HUES6 (cell line): ENCODE data around the gene CSTA.

Experiments
- H3K27ac ChIP-seq: 2 replicates; pipeline ENCODE4 v1.7.0; 2013; ENCODE audit warnings: low read depth, mild to moderate bottlenecking, low read length, inconsistent platforms
- H3K27me3 ChIP-seq: 2 replicates; pipeline ENCODE4 v1.6.1; 2013; ENCODE audit warnings: low read length; ENCODE audit not compliant: control insufficient read depth, insufficient read depth
- H3K36me3 ChIP-seq: 2 replicates; pipeline ENCODE4 v1.6.1; 2013; ENCODE audit warnings: low read length; ENCODE audit not compliant: control insufficient read depth, insufficient read depth
- H3K4me1 ChIP-seq: 2 replicates; pipeline ENCODE4 v1.6.1; 2013; ENCODE audit warnings: low read length; ENCODE audit not compliant: control insufficient read depth, insufficient read depth
- H3K4me3 ChIP-seq: 2 replicates; pipeline ENCODE4 v1.5.1; 2013; ENCODE audit warnings: low read depth, low read length
- H3K9ac ChIP-seq: one replicate; pipeline ENCODE4 v1.6.1; 2013; ENCODE audit warnings: mild to moderate bottlenecking, low read length
- H3K9me3 ChIP-seq: 2 replicates; pipeline ENCODE4 v1.6.1; 2013; ENCODE audit warnings: low read depth, low read length; ENCODE audit not compliant: control insufficient read depth, insufficient read depth

The CSTA gene, protein sequence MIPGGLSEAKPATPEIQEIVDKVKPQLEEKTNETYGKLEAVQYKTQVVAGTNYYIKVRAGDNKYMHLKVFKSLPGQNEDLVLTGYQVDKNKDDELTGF

DNA sequence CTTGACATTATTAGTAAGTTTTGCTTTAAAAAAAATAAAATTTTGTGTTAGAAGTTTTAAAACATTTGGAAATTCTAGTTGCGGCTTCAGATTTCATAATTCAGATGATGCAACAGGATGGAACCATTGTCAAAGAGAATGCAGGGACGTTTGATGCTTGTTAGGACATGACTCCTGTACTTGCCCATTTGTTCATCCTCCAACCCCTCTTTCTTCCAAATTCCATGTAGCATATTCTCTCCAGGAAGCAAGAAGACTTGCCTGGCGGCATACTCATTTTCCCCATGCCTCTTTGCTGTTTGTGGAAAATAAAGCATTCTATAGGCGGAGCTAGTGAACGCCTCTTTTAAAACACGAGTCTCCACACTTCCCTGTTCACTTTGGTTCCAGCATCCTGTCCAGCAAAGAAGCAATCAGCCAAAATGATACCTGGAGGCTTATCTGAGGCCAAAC is at the start of gene CSTA:
CSTA (plus strand) TSS at position 378 of the 453 bp plus-strand sequence; CDS start at position 423, 45 bp downstream.
- Histone ChIP-seq H3K9ac (no peak within 1 kb of the TSS), H3K4me3 (no peak within 1 kb of the TSS), H3K27ac (no peak within 1 kb of the TSS), H3K4me1 (no peaks in the 10 kb centered on the region), H3K9me3 (no peaks in the 10 kb centered on the region), H3K27me3 (no peaks in the 10 kb centered on the region), H3K36me3 (no peaks in the 10 kb centered on the region)

- H3K4me1 ChIP-seq, result no peaks in the 10 kb centered on the region
- H3K27me3 ChIP-seq, result peaks cover 8% of the 10 kb centered on the region; the same call in 1 of the 2 replicates
- H3K9me3 ChIP-seq, result no peaks in the 10 kb centered on the region
- no peak overlapping the region for H3K4me3 ChIP-seq
- no peak overlapping the region for H3K27ac ChIP-seq
- no peaks in the 10 kb centered on the region for H3K36me3 ChIP-seq
- H3K9ac ChIP-seq, result no peak overlapping the region
Measured at GRCh38 chr3:122281891-122282290, 43.2 kb upstream of the CSTA start.

DNA sequence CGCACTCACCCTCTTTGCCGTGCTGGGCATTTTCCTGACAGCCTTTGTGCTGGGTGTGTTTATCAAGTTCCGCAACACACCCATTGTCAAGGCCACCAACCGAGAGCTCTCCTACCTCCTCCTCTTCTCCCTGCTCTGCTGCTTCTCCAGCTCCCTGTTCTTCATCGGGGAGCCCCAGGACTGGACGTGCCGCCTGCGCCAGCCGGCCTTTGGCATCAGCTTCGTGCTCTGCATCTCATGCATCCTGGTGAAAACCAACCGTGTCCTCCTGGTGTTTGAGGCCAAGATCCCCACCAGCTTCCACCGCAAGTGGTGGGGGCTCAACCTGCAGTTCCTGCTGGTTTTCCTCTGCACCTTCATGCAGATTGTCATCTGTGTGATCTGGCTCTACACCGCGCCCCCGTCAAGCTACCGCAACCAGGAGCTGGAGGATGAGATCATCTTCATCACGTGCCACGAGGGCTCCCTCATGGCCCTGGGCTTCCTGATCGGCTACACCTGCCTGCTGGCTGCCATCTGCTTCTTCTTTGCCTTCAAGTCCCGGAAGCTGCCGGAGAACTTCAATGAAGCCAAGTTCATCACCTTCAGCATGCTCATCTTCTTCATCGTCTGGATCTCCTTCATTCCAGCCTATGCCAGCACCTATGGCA is 41.1 kb upstream of the CSTA start:
- Histone ChIP-seq H3K9ac (no peak overlapping the region), H3K4me3 (no peak overlapping the region), H3K27me3 (peaks cover 4% of the 10 kb centered on the region; the same call in 1 of the 2 replicates), H3K4me1 (no peaks in the 10 kb centered on the region), H3K27ac (no peak overlapping the region), H3K9me3 (no peaks in the 10 kb centered on the region), H3K36me3 (no peaks in the 10 kb centered on the region)

DNA sequence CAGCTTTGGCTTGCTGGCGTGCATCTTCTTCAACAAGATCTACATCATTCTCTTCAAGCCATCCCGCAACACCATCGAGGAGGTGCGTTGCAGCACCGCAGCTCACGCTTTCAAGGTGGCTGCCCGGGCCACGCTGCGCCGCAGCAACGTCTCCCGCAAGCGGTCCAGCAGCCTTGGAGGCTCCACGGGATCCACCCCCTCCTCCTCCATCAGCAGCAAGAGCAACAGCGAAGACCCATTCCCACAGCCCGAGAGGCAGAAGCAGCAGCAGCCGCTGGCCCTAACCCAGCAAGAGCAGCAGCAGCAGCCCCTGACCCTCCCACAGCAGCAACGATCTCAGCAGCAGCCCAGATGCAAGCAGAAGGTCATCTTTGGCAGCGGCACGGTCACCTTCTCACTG is 40.6 kb upstream of the CSTA start:
- H3K4me1 ChIP-seq, result no peaks in the 10 kb centered on the region
- no peaks in the 10 kb centered on the region for H3K36me3 ChIP-seq
- no peak overlapping the region for H3K9ac ChIP-seq
- no peaks in the 10 kb centered on the region for H3K9me3 ChIP-seq
- peaks cover 4% of the 10 kb centered on the region; the same call in 1 of the 2 replicates for H3K27me3 ChIP-seq
- no peak overlapping the region for H3K27ac ChIP-seq
- H3K4me3 ChIP-seq, result no peak overlapping the region

GRCh38 chr3:122294359-122294758 is 30.7 kb upstream of the CSTA start:
- H3K36me3 ChIP-seq, result no peaks in the 10 kb centered on the region
- H3K4me1 ChIP-seq, result no peaks in the 10 kb centered on the region
- no peak overlapping the region for H3K4me3 ChIP-seq
- no peaks in the 10 kb centered on the region for H3K9me3 ChIP-seq
- no peak overlapping the region for H3K9ac ChIP-seq
- no peak overlapping the region for H3K27ac ChIP-seq
- no peaks in the 10 kb centered on the region for H3K27me3 ChIP-seq

GRCh38 chr3:122295266-122296062 is 29.6 kb upstream of the CSTA start:
- Histone ChIP-seq H3K36me3 (no peaks in the 10 kb centered on the region), H3K9me3 (no peaks in the 10 kb centered on the region), H3K9ac (no peak overlapping the region), H3K4me1 (no peaks in the 10 kb centered on the region), H3K4me3 (no peak overlapping the region), H3K27ac (no peak overlapping the region), H3K27me3 (no peaks in the 10 kb centered on the region)

GRCh38 chr3:122298239-122298638 is 26.8 kb upstream of the CSTA start:
- Histone ChIP-seq H3K27me3 (no peaks in the 10 kb centered on the region), H3K27ac (no peak overlapping the region), H3K36me3 (no peaks in the 10 kb centered on the region), H3K4me1 (no peaks in the 10 kb centered on the region), H3K9ac (no peak overlapping the region), H3K9me3 (no peaks in the 10 kb centered on the region), H3K4me3 (no peak overlapping the region)

GRCh38 chr3:122299215-122299614 is 25.8 kb upstream of the CSTA start:
- no peaks in the 10 kb centered on the region for H3K36me3 ChIP-seq
- no peaks in the 10 kb centered on the region for H3K4me1 ChIP-seq
- H3K27ac ChIP-seq, result no peak overlapping the region
- H3K27me3 ChIP-seq, result no peaks in the 10 kb centered on the region
- no peak overlapping the region for H3K4me3 ChIP-seq
- H3K9ac ChIP-seq, result no peak overlapping the region
- no peaks in the 10 kb centered on the region for H3K9me3 ChIP-seq

DNA sequence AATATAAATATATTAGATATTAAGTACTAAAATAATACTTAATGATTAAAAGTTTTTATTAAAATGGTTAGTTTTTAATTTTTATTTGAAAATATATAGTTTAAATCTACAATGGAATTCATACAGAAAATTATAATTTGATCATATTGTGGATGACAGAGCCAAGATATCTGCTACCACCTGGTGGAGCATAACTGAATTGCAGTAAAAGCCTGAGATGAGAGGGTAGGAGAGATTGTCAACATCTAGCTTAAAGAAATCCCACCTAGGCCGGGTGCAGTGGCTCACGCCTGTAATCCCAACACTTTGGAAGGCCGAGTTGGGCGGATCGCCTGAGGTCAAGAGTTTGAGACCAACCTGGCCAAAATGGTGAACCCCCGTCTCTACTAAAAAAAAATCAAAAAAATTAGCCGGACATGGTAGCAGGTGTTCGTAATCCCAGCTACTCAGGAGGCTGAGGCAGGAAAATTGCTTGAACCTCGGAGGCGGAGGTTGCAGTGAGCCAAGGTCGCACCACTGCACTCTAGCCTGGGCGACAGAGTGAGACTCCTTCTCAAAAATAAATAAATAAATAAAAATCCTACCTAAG is 25.1 kb upstream of the CSTA start:
- no peaks in the 10 kb centered on the region for H3K36me3 ChIP-seq
- H3K4me1 ChIP-seq, result no peaks in the 10 kb centered on the region
- H3K9me3 ChIP-seq, result no peaks in the 10 kb centered on the region
- no peak overlapping the region for H3K27ac ChIP-seq
- no peaks in the 10 kb centered on the region for H3K27me3 ChIP-seq
- H3K9ac ChIP-seq, result no peak overlapping the region
- no peak overlapping the region for H3K4me3 ChIP-seq

DNA sequence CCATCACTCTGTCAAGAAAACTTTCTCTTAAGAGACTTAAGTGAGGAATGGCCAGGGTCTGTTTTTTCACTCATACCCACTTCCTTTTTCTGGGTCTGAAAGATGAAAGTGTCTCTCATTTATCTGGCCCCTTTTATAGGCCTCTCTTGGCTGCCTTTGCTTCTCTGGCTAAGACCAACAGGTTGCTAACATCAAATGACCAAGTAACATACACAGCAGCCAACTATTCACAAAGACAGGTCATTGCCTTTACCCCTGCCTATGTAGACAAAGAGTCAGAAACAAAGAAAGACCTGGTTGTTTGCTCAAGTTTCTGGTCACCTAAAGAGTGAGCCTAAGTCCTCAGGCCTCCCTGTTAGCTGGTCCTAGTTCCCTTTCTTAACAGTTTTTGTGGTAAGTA is 24.0 kb upstream of the CSTA start:
- Histone ChIP-seq H3K27me3 (no peaks in the 10 kb centered on the region), H3K9ac (no peak overlapping the region), H3K9me3 (no peaks in the 10 kb centered on the region), H3K4me1 (no peaks in the 10 kb centered on the region), H3K4me3 (no peak overlapping the region), H3K36me3 (no peaks in the 10 kb centered on the region), H3K27ac (no peak overlapping the region)
